22Rv1 (cell line): Measurements from ENCODE around the gene POMT2.

Source experiments
- ZFX ChIP-seq: fragments of 450-650 bp; IDR thresholded peaks from 2 replicates; pipeline ENCODE4 v1.6.1; 2017; ENCODE audit warnings: antibody characterized with exemption, borderline replicate concordance
- TF ChIP-seq, protein P1 (sequence below): fragments of 450-650 bp; IDR thresholded peaks from 2 replicates; pipeline ENCODE4 v1.5.1; 2017; ENCODE audit warnings: mild to moderate bottlenecking

DNA sequence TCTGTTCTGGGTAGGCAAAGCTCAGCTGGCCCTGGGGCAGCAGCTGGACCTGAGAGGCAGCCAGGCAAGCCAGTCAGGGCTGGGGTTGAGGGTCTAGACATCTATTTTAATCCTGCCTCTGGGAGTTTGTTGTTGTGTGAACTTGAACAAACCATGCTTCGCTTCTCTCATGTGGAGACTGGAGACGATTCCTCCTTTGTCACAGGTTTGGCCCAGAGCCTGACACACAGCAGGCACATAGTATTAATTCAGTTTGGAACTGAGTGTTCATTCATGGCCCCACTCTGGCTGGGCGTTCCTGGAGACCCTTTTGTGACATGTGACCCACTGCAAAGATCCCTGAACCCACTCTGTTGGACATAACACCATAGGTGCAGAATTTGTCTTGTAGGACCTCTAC, 89.0 kb downstream of the POMT2 start:
- TF ChIP-seq, protein P1, sequence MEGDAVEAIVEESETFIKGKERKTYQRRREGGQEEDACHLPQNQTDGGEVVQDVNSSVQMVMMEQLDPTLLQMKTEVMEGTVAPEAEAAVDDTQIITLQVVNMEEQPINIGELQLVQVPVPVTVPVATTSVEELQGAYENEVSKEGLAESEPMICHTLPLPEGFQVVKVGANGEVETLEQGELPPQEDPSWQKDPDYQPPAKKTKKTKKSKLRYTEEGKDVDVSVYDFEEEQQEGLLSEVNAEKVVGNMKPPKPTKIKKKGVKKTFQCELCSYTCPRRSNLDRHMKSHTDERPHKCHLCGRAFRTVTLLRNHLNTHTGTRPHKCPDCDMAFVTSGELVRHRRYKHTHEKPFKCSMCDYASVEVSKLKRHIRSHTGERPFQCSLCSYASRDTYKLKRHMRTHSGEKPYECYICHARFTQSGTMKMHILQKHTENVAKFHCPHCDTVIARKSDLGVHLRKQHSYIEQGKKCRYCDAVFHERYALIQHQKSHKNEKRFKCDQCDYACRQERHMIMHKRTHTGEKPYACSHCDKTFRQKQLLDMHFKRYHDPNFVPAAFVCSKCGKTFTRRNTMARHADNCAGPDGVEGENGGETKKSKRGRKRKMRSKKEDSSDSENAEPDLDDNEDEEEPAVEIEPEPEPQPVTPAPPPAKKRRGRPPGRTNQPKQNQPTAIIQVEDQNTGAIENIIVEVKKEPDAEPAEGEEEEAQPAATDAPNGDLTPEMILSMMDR = no peak
- no peak for TF ChIP-seq ZFX
